GM12875 (cell line): ENCODE measurements around the gene LCN15.
A peak's percentile ranks its signal among the peaks of the same experiment; 100 is the strongest.
"Not testable (repeated sequence)": the region's sequence is repeated elsewhere in the genome, so short reads cannot be mapped to it uniquely, and the experiment has no call there.

Experiments used
- H3K4me3 ChIP-seq: one replicate; pipeline ENCODE4 v1.5.1; 2011; ENCODE audit warnings: low read depth, low read length, control low read depth
- TF ChIP-seq, protein P1 (sequence below): IDR thresholded peaks from 2 replicates; pipeline ENCODE4 v1.5.1; 2011; ENCODE audit warnings: low read depth, mild to moderate bottlenecking, control low read depth, inconsistent platforms, low read length, moderate library complexity, borderline replicate concordance; ENCODE audit not compliant: insufficient read depth

LCN15 gene

DNA sequence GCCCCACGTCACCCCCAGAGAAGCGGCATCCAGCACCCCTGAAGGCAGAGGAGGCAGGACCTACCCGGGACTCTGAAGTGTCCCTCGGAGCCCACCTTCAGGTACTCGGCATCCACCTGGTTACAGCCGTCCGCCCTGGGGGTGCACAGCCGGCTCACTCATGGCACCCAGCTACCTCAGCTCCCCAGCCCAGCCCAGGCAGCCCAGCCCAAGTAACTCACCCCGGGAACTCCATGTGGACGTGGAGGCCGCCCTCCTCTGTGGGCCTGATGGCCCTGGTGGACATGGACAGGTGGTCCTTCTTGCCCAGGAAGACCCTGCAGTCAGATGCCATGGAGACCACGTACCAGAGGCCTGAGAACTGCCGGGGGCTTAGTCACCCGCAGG, 676 bp downstream of the LCN15 start:
- TF ChIP-seq, protein P1, sequence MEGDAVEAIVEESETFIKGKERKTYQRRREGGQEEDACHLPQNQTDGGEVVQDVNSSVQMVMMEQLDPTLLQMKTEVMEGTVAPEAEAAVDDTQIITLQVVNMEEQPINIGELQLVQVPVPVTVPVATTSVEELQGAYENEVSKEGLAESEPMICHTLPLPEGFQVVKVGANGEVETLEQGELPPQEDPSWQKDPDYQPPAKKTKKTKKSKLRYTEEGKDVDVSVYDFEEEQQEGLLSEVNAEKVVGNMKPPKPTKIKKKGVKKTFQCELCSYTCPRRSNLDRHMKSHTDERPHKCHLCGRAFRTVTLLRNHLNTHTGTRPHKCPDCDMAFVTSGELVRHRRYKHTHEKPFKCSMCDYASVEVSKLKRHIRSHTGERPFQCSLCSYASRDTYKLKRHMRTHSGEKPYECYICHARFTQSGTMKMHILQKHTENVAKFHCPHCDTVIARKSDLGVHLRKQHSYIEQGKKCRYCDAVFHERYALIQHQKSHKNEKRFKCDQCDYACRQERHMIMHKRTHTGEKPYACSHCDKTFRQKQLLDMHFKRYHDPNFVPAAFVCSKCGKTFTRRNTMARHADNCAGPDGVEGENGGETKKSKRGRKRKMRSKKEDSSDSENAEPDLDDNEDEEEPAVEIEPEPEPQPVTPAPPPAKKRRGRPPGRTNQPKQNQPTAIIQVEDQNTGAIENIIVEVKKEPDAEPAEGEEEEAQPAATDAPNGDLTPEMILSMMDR = no peak
- H3K4me3 ChIP-seq = no peak overlapping the region

GRCh38 chr9:136762915-136763648, 1.2 kb downstream of the LCN15 start:
- no peak overlapping the region for H3K4me3 ChIP-seq
- TF ChIP-seq, protein P1 = no peak

DNA sequence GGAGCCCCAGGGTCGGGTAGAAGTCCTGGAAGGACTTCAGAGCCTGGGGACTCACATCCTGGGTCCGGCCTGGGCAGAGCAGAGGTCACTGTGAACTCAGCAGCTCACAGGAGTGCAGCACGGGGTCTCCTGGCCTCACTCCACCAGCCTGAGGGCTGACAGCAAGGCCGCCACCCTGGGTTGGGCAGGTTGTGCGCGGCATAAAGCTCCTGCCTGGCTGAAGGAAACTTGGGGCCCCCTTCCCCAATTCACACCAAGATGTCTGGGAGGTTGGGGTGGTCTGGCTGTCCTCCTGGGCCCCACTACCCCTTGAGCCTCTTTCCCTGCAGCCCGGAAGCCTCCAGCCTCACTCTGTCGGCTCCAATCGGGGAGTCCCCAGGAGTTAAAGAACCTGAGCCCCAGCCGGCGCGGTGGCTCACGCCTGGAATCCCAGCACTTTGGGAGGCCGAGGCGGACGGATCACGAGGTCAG, 2.1 kb downstream of the LCN15 start:
- H3K4me3 ChIP-seq = no peak overlapping the region
- TF ChIP-seq, protein P1 = no peak

GRCh38 chr9:136761545-136761981, 2.8 kb downstream of the LCN15 start:
- no peak overlapping the region for H3K4me3 ChIP-seq
- TF ChIP-seq, protein P1 = no peak

- TF ChIP-seq, protein P1 = peak; percentile 73
- H3K4me3 ChIP-seq = not testable (repeated sequence)
These were observed 3.3 kb downstream of the LCN15 start for GRCh38 chr9:136760834-136761544.

- TF ChIP-seq, protein P1 = no peak
- no peak overlapping the region for H3K4me3 ChIP-seq
These were observed 3.9 kb downstream of the LCN15 start for GRCh38 chr9:136760424-136760823.
